Lower lobe of right lung (tissue), 2 donors: ENCODE data around the gene SLIT2. TPM values are rescaled to one million over a fixed set of nuclear protein-coding genes. Genes with fewer than 3 reads are reported as not detected.
A peak's percentile ranks its signal among the peaks of the same experiment; 100 is the strongest.

Experiments
- ATAC-seq, 2 donors: fragments of 200-7000 bp; cut with Tn5 transposase; one replicate each; pipeline ENCODE4 v1.9.1; 2020 to 2022; ENCODE audit warnings: mild to moderate bottlenecking in 2 of 2, moderate library complexity in 2 of 2
- DNase-seq: peaks from one replicate; pipeline ENCODE4 v3.0.0-alpha.2; 2020
- H3K27ac ChIP-seq: fragments of 200-600 bp; one replicate; pipeline ENCODE4 v1.8.0; 2022
- H3K27me3 ChIP-seq: fragments of 200-600 bp; one replicate; pipeline ENCODE4 v1.8.0; 2022; ENCODE audit warnings: low read depth
- H3K36me3 ChIP-seq: fragments of 200-600 bp; one replicate; pipeline ENCODE4 v1.8.0; 2022; ENCODE audit warnings: mild to moderate bottlenecking
- H3K4me1 ChIP-seq: fragments of 200-600 bp; one replicate; pipeline ENCODE4 v1.8.0; 2022
- H3K4me3 ChIP-seq: fragments of 200-600 bp; one replicate; pipeline ENCODE4 v1.8.0; 2022; ENCODE audit warnings: mild to moderate bottlenecking
- H3K9me3 ChIP-seq: fragments of 200-600 bp; one replicate; pipeline ENCODE4 v1.8.0; 2022
- intact Hi-C: fragments of 100-400 bp; cut with DNase I; formaldehyde crosslinking; loops from one replicate; pipeline ENCODE4 v1.11.0; 2022
- total RNA-seq: library from RNA; stranded (reverse); fragmentation: NEBNext Ultra II Directional; extraction: Animal tissue kit (Norgen Biotek cat#: 25700); gene quantifications from one replicate; pipeline ENCODE4 v1.2.1, GENCODE V29; 2021
- TF ChIP-seq, protein P1 (sequence below): fragments of 200-600 bp; IDR thresholded peaks from one replicate; pipeline ENCODE4 v1.8.0; 2022; ENCODE audit warnings: antibody characterized with exemption, mild to moderate bottlenecking
- donor health status: DM: no; HTN: yes; CAD: no; lungs with severe emphysema.

The SLIT2 gene
- total RNA-seq, 1 donor from 2014 or later: 91.8 TPM

DNA sequence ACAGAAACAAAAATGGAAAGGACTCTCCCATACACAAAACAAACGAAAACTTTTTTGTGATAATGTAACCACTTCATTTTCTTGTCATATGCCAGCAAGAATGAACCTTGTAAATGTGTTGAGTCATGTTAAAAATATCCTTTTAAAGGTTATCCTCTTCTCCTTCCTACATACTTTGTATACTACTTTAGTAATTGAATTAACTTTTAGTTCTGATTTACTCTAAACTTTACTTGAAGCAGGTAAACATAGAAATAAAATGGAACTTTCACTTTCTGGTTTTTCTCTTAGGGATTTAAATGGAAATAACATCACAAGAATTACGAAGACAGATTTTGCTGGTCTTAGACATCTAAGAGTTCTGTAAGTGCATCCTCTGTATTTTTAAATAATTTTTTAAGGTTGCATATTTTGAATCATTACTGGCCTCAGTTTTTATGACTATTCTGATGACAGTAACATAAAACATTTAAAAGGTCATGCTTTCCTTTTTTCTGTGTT lies 4.7 kb downstream of the SLIT2 start:
- Histone ChIP-seq H3K36me3 (no peaks in the 10 kb centered on the region), H3K27ac (no peak overlapping the region), H3K27me3 (peaks cover 48% of the 10 kb centered on the region), H3K4me3 (peak overlapping the region; percentile 63), H3K4me1 (peaks cover 7% of the 10 kb centered on the region), H3K9me3 (no peaks in the 10 kb centered on the region)
- intact Hi-C loops: no loop called here
- TF ChIP-seq, protein P1, sequence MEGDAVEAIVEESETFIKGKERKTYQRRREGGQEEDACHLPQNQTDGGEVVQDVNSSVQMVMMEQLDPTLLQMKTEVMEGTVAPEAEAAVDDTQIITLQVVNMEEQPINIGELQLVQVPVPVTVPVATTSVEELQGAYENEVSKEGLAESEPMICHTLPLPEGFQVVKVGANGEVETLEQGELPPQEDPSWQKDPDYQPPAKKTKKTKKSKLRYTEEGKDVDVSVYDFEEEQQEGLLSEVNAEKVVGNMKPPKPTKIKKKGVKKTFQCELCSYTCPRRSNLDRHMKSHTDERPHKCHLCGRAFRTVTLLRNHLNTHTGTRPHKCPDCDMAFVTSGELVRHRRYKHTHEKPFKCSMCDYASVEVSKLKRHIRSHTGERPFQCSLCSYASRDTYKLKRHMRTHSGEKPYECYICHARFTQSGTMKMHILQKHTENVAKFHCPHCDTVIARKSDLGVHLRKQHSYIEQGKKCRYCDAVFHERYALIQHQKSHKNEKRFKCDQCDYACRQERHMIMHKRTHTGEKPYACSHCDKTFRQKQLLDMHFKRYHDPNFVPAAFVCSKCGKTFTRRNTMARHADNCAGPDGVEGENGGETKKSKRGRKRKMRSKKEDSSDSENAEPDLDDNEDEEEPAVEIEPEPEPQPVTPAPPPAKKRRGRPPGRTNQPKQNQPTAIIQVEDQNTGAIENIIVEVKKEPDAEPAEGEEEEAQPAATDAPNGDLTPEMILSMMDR: no peak
- ATAC-seq (no peak), DNase-seq (no peak)

GRCh38 chr4:20259707-20260106 lies 8.0 kb downstream of the SLIT2 start:
- H3K4me3 ChIP-seq: peak overlapping the region; percentile 2
- TF ChIP-seq, protein P1: no peak

DNA sequence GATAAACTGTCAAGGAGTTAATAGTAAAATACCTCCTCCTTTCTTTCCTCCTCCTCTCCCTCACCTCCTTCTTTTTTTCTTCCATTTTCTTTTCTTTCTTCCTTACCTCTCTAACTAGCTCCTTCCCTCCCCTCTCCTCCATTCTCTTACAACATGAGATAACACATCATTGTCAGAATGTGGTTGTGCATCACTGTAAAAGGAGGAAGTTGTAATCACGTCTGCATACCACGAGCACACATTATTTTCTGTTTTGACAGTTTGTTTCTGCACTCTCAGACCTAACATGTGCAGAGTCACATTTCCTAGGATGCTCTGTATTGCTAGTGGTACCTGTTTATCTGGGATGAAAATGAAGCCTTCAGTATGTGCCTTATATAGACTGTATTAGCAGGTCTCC lies 9.1 kb downstream of the SLIT2 start:
- DNase-seq: no peak
- Histone ChIP-seq H3K27ac (no peak overlapping the region), H3K36me3 (no peaks in the 10 kb centered on the region), H3K9me3 (no peaks in the 10 kb centered on the region), H3K4me3 (no peak overlapping the region), H3K27me3 (peaks cover 7% of the 10 kb centered on the region), H3K4me1 (no peaks in the 10 kb centered on the region)
- intact Hi-C loops: no loop called here
- TF ChIP-seq, protein P1: no peak
- ATAC-seq: no peak

More at GRCh38 chr4:20259707-20260106, 8.0 kb downstream of the SLIT2 start:
- ATAC-seq (no peak), DNase-seq (no peak)
- peaks cover 15% of the 10 kb centered on the region for H3K27me3 ChIP-seq
- no peaks in the 10 kb centered on the region for H3K36me3 ChIP-seq
- intact Hi-C loops: no loop called here
- H3K4me1 ChIP-seq: no peaks in the 10 kb centered on the region
- no peak overlapping the region for H3K27ac ChIP-seq
- no peaks in the 10 kb centered on the region for H3K9me3 ChIP-seq

DNA sequence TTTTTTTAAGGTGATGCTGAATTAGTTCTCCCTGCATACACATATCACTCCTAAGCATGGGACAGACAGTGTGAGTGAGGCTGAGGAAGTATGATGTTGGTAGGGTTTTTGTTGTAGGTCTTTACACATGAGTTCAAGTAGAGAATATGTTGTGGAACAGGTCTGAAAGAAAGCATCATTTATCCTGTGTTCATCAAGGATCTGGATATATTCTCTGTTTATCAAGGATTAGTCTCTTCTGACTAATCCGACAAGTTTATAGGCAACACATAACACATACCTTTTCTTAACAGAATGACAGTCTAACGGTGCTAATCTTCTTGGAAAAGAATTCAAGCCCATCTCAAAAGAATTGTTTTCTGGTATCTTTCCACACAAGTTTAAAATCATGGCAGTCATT lies 10.5 kb downstream of the SLIT2 start:
- Histone ChIP-seq H3K36me3 (no peaks in the 10 kb centered on the region), H3K9me3 (no peaks in the 10 kb centered on the region), H3K27ac (no peak overlapping the region), H3K27me3 (no peaks in the 10 kb centered on the region), H3K4me3 (no peak overlapping the region), H3K4me1 (no peaks in the 10 kb centered on the region)
- TF ChIP-seq, protein P1: no peak
- intact Hi-C loops: no loop called here
- no peak for ATAC-seq
- DNase-seq: no peak

- Histone ChIP-seq H3K4me3 (no peak overlapping the region), H3K27ac (no peak overlapping the region), H3K36me3 (no peaks in the 10 kb centered on the region), H3K4me1 (no peaks in the 10 kb centered on the region), H3K9me3 (no peaks in the 10 kb centered on the region), H3K27me3 (no peaks in the 10 kb centered on the region)
- DNase-seq: no peak
- TF ChIP-seq, protein P1: no peak
- intact Hi-C loops: no loop called here
- no peak for ATAC-seq
Observed at GRCh38 chr4:20264688-20265087, 13.0 kb downstream of the SLIT2 start.

GRCh38 chr4:20265726-20266125 lies 14.0 kb downstream of the SLIT2 start:
- intact Hi-C loops: no loop called here
- no peak overlapping the region for H3K4me3 ChIP-seq
- DNase-seq (no peak), ATAC-seq (no peak)
- H3K9me3 ChIP-seq: no peaks in the 10 kb centered on the region
- H3K36me3 ChIP-seq: no peaks in the 10 kb centered on the region
- H3K27ac ChIP-seq: no peak overlapping the region
- TF ChIP-seq, protein P1: no peak
- no peaks in the 10 kb centered on the region for H3K27me3 ChIP-seq
- no peaks in the 10 kb centered on the region for H3K4me1 ChIP-seq
